ENCODE results near the gene CRTC1. TPM values are rescaled to one million over a fixed set of nuclear protein-coding genes. Genes with fewer than 3 reads are reported as not detected.

Gene CRTC1
- total and polyA plus RNA-seq, 2 of the 13 experiments (the other 11 are each of a cell fraction or from before 2014, with no cell fraction given): 2.0 to 2.7 TPM

- TF ChIP-seq E2F2 (CRISPR knock-in tag; IDR thresholded peaks at IDR 0.05; ENCODE audit: borderline replicate concordance): no peak
- no peak for TF ChIP-seq ZNF331 (CRISPR knock-in tag; IDR thresholded peaks at IDR 0.05)
- no peak for TF ChIP-seq TEAD2 (CRISPR knock-in tag; IDR thresholded peaks at IDR 0.05)
Observed at GRCh38 chr19:18719541-18719940, 36.1 kb downstream of the CRTC1 start (continued).

GRCh38 chr19:18723871-18724377 is 40.4 kb downstream of the CRTC1 start:
- peaks cover 2% of the 10 kb centered on the region for H3K79me2 ChIP-seq (ENCODE audit: insufficient read depth, low read length)
- BruUV-seq (replicated peaks): no TSS peak
- in situ Hi-C loops (cut with HindIII; ENCODE audit: extremely low pct_ligation_motif_present, low pct_unique_long_range_greater_than_20kb) (no loop called here), intact Hi-C loops (cut with micrococcal nuclease; ENCODE audit: unreplicated experiment) (no loop called here)
- H3K4me2 ChIP-seq (ENCODE audit: low read depth, low read length): no peak overlapping the region
- CTCF ChIA-PET (ENCODE audit: low intra/inter-chr PET ratio, low total read pairs): no interaction called here
- WGBS (ENCODE audit: low lambda C conversion rate): 100% methylated on average over 5 of the region's 21 CpGs
- no peak overlapping the region for H2AFZ ChIP-seq (ENCODE audit: low read length)
- no peaks in the 10 kb centered on the region for H3K27me3 ChIP-seq (ENCODE audit: control insufficient read depth in 1 of 2, insufficient read depth in 2 of 2, low read length in 2 of 2)
- no peaks in the 10 kb centered on the region for H3K4me1 ChIP-seq (ENCODE audit: insufficient read depth, low read length)
- FAIRE-seq: no peak
- no peak overlapping the region for H3K4me3 ChIP-seq (replicated peaks in 1 of 3; ENCODE audit: insufficient read depth in 1 of 3, low read depth in 2 of 3, low read length in 3 of 3)
- no peak overlapping the region for H3K9ac ChIP-seq (ENCODE audit: insufficient read depth, low read depth, low read length)
- H3K9me3 ChIP-seq (ENCODE audit: low read length): no peaks in the 10 kb centered on the region
- no peak for DNase-seq (ENCODE audit: low spot score)
- H4K20me1 ChIP-seq (ENCODE audit: insufficient read depth, low read length): no peaks in the 10 kb centered on the region
- POLR2A ChIA-PET: no interaction called here
- no peak overlapping the region for H3K27ac ChIP-seq (ENCODE audit: extremely low read length, insufficient read depth, low read length)
- peaks cover 1 to 7% of the 10 kb centered on the region in 2 experiments; a peak in 1 of 5 replicates for H3K36me3 ChIP-seq (replicated peaks in 1 of 2; ENCODE audit: control insufficient read depth in 1 of 2, insufficient read depth in 2 of 2, low read length in 2 of 2)
- ATAC-seq: no peak
- TF ChIP-seq ZBTB43 (CRISPR knock-in tag; conservative IDR thresholded peaks at IDR 0.05): no peak
- TF ChIP-seq KAT2B (IDR thresholded peaks at IDR 0.05; ENCODE audit: borderline replicate concordance, low read depth, low read length): no peak
- no peak for TF ChIP-seq CCDC6 (CRISPR knock-in tag; IDR thresholded peaks at IDR 0.05)
- no peak for TF ChIP-seq TRAFD1 (CRISPR knock-in tag; IDR thresholded peaks at IDR 0.05; ENCODE audit: borderline replicate concordance)
- no peak for TF ChIP-seq USF2 (IDR thresholded peaks at IDR 0.05; ENCODE audit: low read depth, low read length)
- no peak for TF ChIP-seq USF2 (CRISPR knock-in tag; IDR thresholded peaks at IDR 0.05; ENCODE audit: borderline replicate concordance)
- TF ChIP-seq ZBTB25 (CRISPR knock-in tag; IDR thresholded peaks at IDR 0.05): no peak
- no peak for TF ChIP-seq FOXO1 (CRISPR knock-in tag; IDR thresholded peaks at IDR 0.05)
- no peak for TF ChIP-seq ZNF83 (CRISPR knock-in tag; IDR thresholded peaks at IDR 0.05; ENCODE audit: borderline replicate concordance)

Measured in HepG2 (cell line).